H1 (cell line): Measurements from ENCODE around the gene RNF111. TPM values are rescaled to one million over a fixed set of nuclear protein-coding genes. Genes with fewer than 3 reads are reported as not detected.

Experiments
- CTCF ChIA-PET: fragments of 300-600 bp; sonication (Branson Sonifier 250); formaldehyde crosslinking; loops from one replicate; lab custom pipeline; 2021; ENCODE audit not compliant: partially characterized antibody; lab: Charles Lee
- POLR2A ChIA-PET: fragments of 300-600 bp; sonication (Branson Sonifier 250); formaldehyde crosslinking; loops from one replicate; lab custom pipeline; 2021; ENCODE audit warnings: inconsistent platforms; ENCODE audit not compliant: partially characterized antibody; lab: Charles Lee
- DNase-seq, 2 experiments: peaks; one replicate each; pipeline versions ENCODE4 v3.0.0 to v3.0.0-alpha.2; 2010 to 2022; ENCODE audit warnings: low spot score in 2 of 2, low read depth in 1 of 2, mixed read lengths in 1 of 2
- FAIRE-seq: peaks from 2 replicates; lab custom pipeline; 2011; peaks lifted over from hg19 to GRCh38; lab: Jason Lieb, UNC
- H2AFZ ChIP-seq: 2 replicates; pipeline ENCODE4 v1.8.1; 2012; ENCODE audit warnings: low read length, inconsistent platforms
- H2AK5ac ChIP-seq: 2 replicates; pipeline ENCODE4 v1.6.1; 2013; ENCODE audit warnings: low read depth, low read length
- H2BK120ac ChIP-seq: replicated peaks from 2 replicates; pipeline ENCODE3; 2013; ENCODE audit warnings: low read depth, low read length, inconsistent platforms
- H2BK12ac ChIP-seq: 2 replicates; pipeline ENCODE4 v1.6.1; 2013; ENCODE audit warnings: low read depth, low read length
- H2BK15ac ChIP-seq: 2 replicates; pipeline ENCODE4 v1.6.1; 2013; ENCODE audit warnings: low read length
- H2BK20ac ChIP-seq: 2 replicates; pipeline ENCODE4 v1.6.1; 2013; ENCODE audit warnings: low read length
- H2BK5ac ChIP-seq: 2 replicates; pipeline ENCODE4 v1.6.1; 2013; ENCODE audit warnings: low read depth, low read length
- H3K14ac ChIP-seq: 2 replicates; pipeline ENCODE4 v1.6.1; 2013; ENCODE audit warnings: inconsistent platforms; ENCODE audit not compliant: insufficient read length
- H3K18ac ChIP-seq: 2 replicates; pipeline ENCODE4 v1.6.1; 2013; ENCODE audit warnings: low read length; ENCODE audit errors: extremely low read depth
- H3K23ac ChIP-seq: 2 replicates; pipeline ENCODE4 v1.6.1; 2013; ENCODE audit warnings: inconsistent platforms; ENCODE audit not compliant: insufficient read length
- H3K23me2 ChIP-seq: 2 replicates; pipeline ENCODE4 v1.6.1; 2013; ENCODE audit warnings: low read depth, low read length
- H3K27ac ChIP-seq: 2 replicates; pipeline ENCODE4 v1.6.1; 2011; ENCODE audit warnings: low read depth, low read length, inconsistent platforms
- H3K27me3 ChIP-seq, 4 experiments: replicated peaks in 1 of 4; 1 replicate in 1 of 4; 2 replicates in 3 of 4; pipeline versions ENCODE4 v1.6.1 to v1.8.1; 2011 to 2013; ENCODE audit warnings: low read length in 3 of 4, mild to moderate bottlenecking in 3 of 4, inconsistent platforms in 2 of 4, mixed read lengths in 2 of 4, moderate library complexity in 1 of 4; ENCODE audit not compliant: control insufficient read depth in 3 of 4, insufficient read depth in 3 of 4; ENCODE audit errors: extremely low read depth in 1 of 4
- H3K36me3 ChIP-seq, 4 experiments: 2 replicates each; pipeline versions ENCODE4 v1.6.1 to v1.8.1; 2011 to 2013; ENCODE audit warnings: mild to moderate bottlenecking in 4 of 4, low read length in 3 of 4, moderate library complexity in 2 of 4, control low read depth in 1 of 4, inconsistent platforms in 1 of 4; ENCODE audit not compliant: insufficient read depth in 4 of 4, control insufficient read depth in 2 of 4
- H3K4ac ChIP-seq: replicated peaks from 2 replicates; pipeline ENCODE3; 2013; ENCODE audit warnings: low read length, low read depth, mixed read lengths, inconsistent platforms; ENCODE audit not compliant: insufficient read length
- H3K4me1 ChIP-seq, 4 experiments: replicated peaks in 1 of 4; 1 replicate in 1 of 4; 2 replicates in 3 of 4; pipeline versions ENCODE4 v1.6.1 to v1.8.1; 2011 to 2013; ENCODE audit warnings: low read length in 3 of 4, inconsistent platforms in 2 of 4, mixed read lengths in 1 of 4; ENCODE audit not compliant: insufficient read depth in 4 of 4, control insufficient read depth in 3 of 4
- H3K4me2 ChIP-seq, 2 experiments: 2 replicates each; pipeline versions ENCODE4 v1.6.1 to v1.8.1; 2011 to 2013; ENCODE audit warnings: low read depth in 2 of 2, low read length in 2 of 2, control low read depth in 1 of 2, inconsistent platforms in 1 of 2, mild to moderate bottlenecking in 1 of 2; ENCODE audit not compliant: insufficient read depth in 1 of 2
- H3K4me3 ChIP-seq, 4 experiments: fragments of 200-600, 300-600 bp in 1 of 4; sonication (generic), shearing (Covaris generic), sonication (Bioruptor Twin) in 1 of 4; 2 replicates each; pipeline versions ENCODE4 v1.5.1 to v1.8.1; 2011 to 2016; ENCODE audit warnings: low read length in 4 of 4, low read depth in 3 of 4, control low read depth in 2 of 4, inconsistent platforms in 2 of 4, mild to moderate bottlenecking in 2 of 4, mixed read lengths in 1 of 4, moderate library complexity in 1 of 4; ENCODE audit not compliant: insufficient read depth in 2 of 4; ENCODE audit errors: extremely low read depth in 1 of 4
- H3K56ac ChIP-seq: replicated peaks from 2 replicates; pipeline ENCODE3; 2013; ENCODE audit warnings: low read depth, mild to moderate bottlenecking, mixed read lengths, low read length, inconsistent platforms; ENCODE audit not compliant: insufficient read length
- H3K79me1 ChIP-seq: 2 replicates; pipeline ENCODE4 v1.6.1; 2013; ENCODE audit warnings: low read depth, low read length, control low read depth
- H3K79me2 ChIP-seq, 2 experiments: 2 replicates each; pipeline versions ENCODE4 v1.6.1 to v1.8.1; 2012 to 2013; ENCODE audit warnings: low read length in 2 of 2, mild to moderate bottlenecking in 2 of 2, inconsistent platforms in 1 of 2; ENCODE audit not compliant: insufficient read depth in 2 of 2, control insufficient read depth in 1 of 2
- H3K9ac ChIP-seq, 4 experiments: replicated peaks in 1 of 4; 1 replicate in 1 of 4; 2 replicates in 3 of 4; pipeline versions ENCODE4 v1.6.1 to v1.8.1; 2011 to 2013; ENCODE audit warnings: low read depth in 3 of 4, low read length in 3 of 4, control low read depth in 2 of 4, mild to moderate bottlenecking in 2 of 4, moderate library complexity in 2 of 4, inconsistent platforms in 1 of 4; ENCODE audit errors: extremely low read depth in 1 of 4
- H3K9me3 ChIP-seq, 2 experiments: 2 replicates each; pipeline versions ENCODE4 v1.6.1 to v1.8.1; 2012 to 2013; ENCODE audit warnings: mild to moderate bottlenecking in 2 of 2, moderate library complexity in 2 of 2, control low read depth in 1 of 2, inconsistent platforms in 1 of 2, low read depth in 1 of 2, low read length in 1 of 2, mixed read lengths in 1 of 2; ENCODE audit not compliant: insufficient read depth in 2 of 2
- H4K20me1 ChIP-seq, 2 experiments: replicated peaks in 1 of 2; 2 replicates each; pipeline versions ENCODE3 to v1.8.1; 2011 to 2013; ENCODE audit warnings: inconsistent platforms in 2 of 2, low read length in 2 of 2, mild to moderate bottlenecking in 1 of 2; ENCODE audit not compliant: insufficient read depth in 2 of 2, control insufficient read depth in 1 of 2
- H4K5ac ChIP-seq: 2 replicates; pipeline ENCODE4 v1.6.1; 2013; ENCODE audit warnings: low read length, low read depth, mixed read lengths, inconsistent platforms; ENCODE audit not compliant: insufficient read length
- H4K8ac ChIP-seq: 2 replicates; pipeline ENCODE4 v1.8.0; 2013; ENCODE audit warnings: mild to moderate bottlenecking, moderate library complexity, low read length, inconsistent platforms; ENCODE audit not compliant: insufficient read depth; ENCODE audit errors: extremely low read depth
- H4K91ac ChIP-seq: replicated peaks from 2 replicates; pipeline ENCODE3; 2013; ENCODE audit warnings: low read length, mixed read lengths, inconsistent platforms; ENCODE audit not compliant: insufficient read length
- BRCA1 ChIP-seq: IDR thresholded peaks from 2 replicates; pipeline ENCODE4 v1.6.1; 2012; ENCODE audit warnings: low read depth, low read length, improper control_type of control experiment
- CREB1 ChIP-seq: IDR thresholded peaks from 2 replicates; pipeline ENCODE4 v1.6.1; 2012; ENCODE audit warnings: inconsistent platforms
- CTCF ChIP-seq, 3 experiments: IDR thresholded peaks; 1 replicate in 2 of 3; 2 replicates in 1 of 3; pipeline versions ENCODE4 v1.5.1 to v1.6.1; 2011; ENCODE audit warnings: low read length in 3 of 3, mild to moderate bottlenecking in 3 of 3, inconsistent platforms in 2 of 3, low read depth in 1 of 3, moderate library complexity in 1 of 3; ENCODE audit not compliant: insufficient read depth in 1 of 3; ENCODE audit errors: control extremely low read depth in 1 of 3
- EP300 ChIP-seq, 2 experiments: IDR thresholded peaks; 1 replicate in 1 of 2; 2 replicates in 1 of 2; pipeline ENCODE4 v1.6.1; 2011 to 2012; ENCODE audit warnings: low read depth in 2 of 2, low read length in 2 of 2, mild to moderate bottlenecking in 2 of 2, borderline replicate concordance in 1 of 2, inconsistent platforms in 1 of 2, moderate library complexity in 1 of 2
- KDM4A ChIP-seq: IDR thresholded peaks from one replicate; pipeline ENCODE4 v1.7.1; 2012; ENCODE audit warnings: low read depth, mild to moderate bottlenecking, moderate library complexity, low read length, inconsistent platforms; ENCODE audit not compliant: severe bottlenecking
- SP2 ChIP-seq: IDR thresholded peaks from 2 replicates; pipeline ENCODE4 v1.6.1; 2012; ENCODE audit warnings: mild to moderate bottlenecking, low read length, inconsistent platforms
- YY1 ChIP-seq: IDR thresholded peaks from 2 replicates; pipeline ENCODE4 v1.6.1; 2011; ENCODE audit warnings: low read depth, mild to moderate bottlenecking, low read length
- WGBS, 2 experiments: shearing (Covaris generic) in 1 of 2; methylation state at CpG; one replicate each; pipeline versions ENCODE4 v1.1.6 to v1.1.7; 2013 to 2015; ENCODE audit warnings: low lambda C conversion rate in 2 of 2, mixed read lengths in 2 of 2, inconsistent platforms in 1 of 2, low coverage in 1 of 2, missing lambda C conversion rate in 1 of 2; ENCODE audit not compliant: insufficient replicate concordance in 2 of 2, insufficient coverage in 1 of 2, insufficient read length in 1 of 2; ENCODE audit errors: extremely low coverage in 1 of 2, missing lambda C conversion rate in 1 of 2; 5-methylcytosine and 5-hydroxymethylcytosine counted together
- polyA plus RNA-seq, 7 experiments: library from polyadenylated mRNA; depleted of rRNA in 3 of 7; stranded (reverse) in 5 of 7; unstranded in 2 of 7; fragments of >200 nt in 5 of 7; fragments of 200-250 nt in 2 of 7; gene quantifications; 1 replicate in 5 of 7; 2 replicates in 1 of 7; 4 replicates in 1 of 7; pipeline versions ENCODE4 v1.2.1 to v1.2.3, GENCODE V29; 2011 to 2013; ENCODE audit warnings: missing spikeins in 2 of 7, mixed read lengths in 2 of 7
- total RNA-seq: library from RNA; stranded (reverse); fragmentation: NEBNext Ultra II Directional; extraction: Animal tissue kit (Norgen Biotek cat#: 25700); gene quantifications from 2 replicates; pipeline ENCODE4 v1.2.1, GENCODE V29; 2021

The RNF111 gene
- total and polyA plus RNA-seq, 2 of the 8 experiments (the other 6 are each of a cell fraction or from before 2014, with no cell fraction given), result 18.5 to 26.6 TPM

DNA sequence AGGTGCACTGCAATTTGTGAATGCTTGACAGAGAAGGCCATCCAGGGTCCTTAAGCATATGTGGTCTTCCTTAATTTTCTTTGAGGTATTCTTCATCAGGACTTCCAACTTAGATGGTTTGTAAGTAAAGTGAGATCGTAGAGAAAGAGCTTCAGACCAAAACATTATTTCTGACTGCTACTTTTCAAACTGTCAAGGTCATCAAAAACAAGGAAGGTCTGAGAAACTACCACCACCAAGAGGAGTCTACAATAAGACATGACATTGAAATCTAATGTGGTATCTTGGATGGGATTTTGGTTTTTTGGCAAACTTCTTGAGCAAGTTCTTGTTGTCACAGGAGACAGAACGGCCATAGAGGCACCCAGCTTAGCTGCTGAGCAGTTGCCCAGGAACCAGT is 20.0 kb upstream of the RNF111 start:
- FAIRE-seq, result no peak
- Histone ChIP-seq H3K18ac (no peak overlapping the region), H2BK120ac (no peak overlapping the region), H3K9ac (no peak overlapping the region), H2AK5ac (no peak overlapping the region), H3K4ac (no peak overlapping the region), H2BK5ac (no peak overlapping the region), H2BK12ac (no peak overlapping the region), H4K20me1 (no peaks in the 10 kb centered on the region), H3K79me1 (no peaks in the 10 kb centered on the region), H2BK15ac (no peak overlapping the region), H2AFZ (no peak overlapping the region), H3K56ac (no peak overlapping the region), H3K4me1 (no peaks in the 10 kb centered on the region), H4K5ac (no peak overlapping the region), H3K23ac (no peak overlapping the region), H3K4me3 (no peak overlapping the region), H3K27me3 (no peaks in the 10 kb centered on the region), H4K8ac (no peak overlapping the region), H3K36me3 (no peaks in the 10 kb centered on the region), H3K9me3 (no peaks in the 10 kb centered on the region), H2BK20ac (no peak overlapping the region), H3K4me2 (no peak overlapping the region), H4K91ac (no peak overlapping the region), H3K27ac (no peak overlapping the region), H3K23me2 (no peaks in the 10 kb centered on the region), H3K79me2 (no peaks in the 10 kb centered on the region), H3K14ac (no peak overlapping the region)
- no peak for DNase-seq
- TF ChIP-seq YY1 (no peak), KDM4A (no peak), EP300 (IDR thresholded peaks at IDR 0.05; ENCODE audit: borderline replicate concordance in 1 of 2, low read depth in 2 of 2, low read length in 2 of 2) (no peak), SP2 (no peak), BRCA1 (no peak), CREB1 (no peak), CTCF (IDR thresholded peaks at IDR 0.05; ENCODE audit: control extremely low read depth in 1 of 3, insufficient read depth in 1 of 3, low read depth in 1 of 3, low read length in 3 of 3) (no peak)
- ChIA-PET POLR2A (no interaction called here), CTCF (interaction anchor here (0.8 to 1.8 kb wide), 4 partner anchors 9 to 534 kb away, joined by 3 to 5 read pairs (median 4); no protein-coding TSS in a partner anchor)
- WGBS, 2 experiments, result 88% methylated on average over 2 of the region's 2 CpGs; no CpG with 5 or more reads in 1 of the 2 experiments
